Mammary epithelial cell (primary cell): ENCODE measurements around the gene SPHK2.

Experiments
- CTCF ChIP-seq, 2 donors: IDR thresholded peaks in 1 of 2; conservative IDR thresholded peaks in 1 of 2; 2 replicates each; pipeline ENCODE4 v1.5.1; 2011 to 2012; ENCODE audit warnings: inconsistent platforms in 2 of 2, low read length in 2 of 2, mild to moderate bottlenecking in 2 of 2, control low read depth in 1 of 2, low read depth in 1 of 2; ENCODE audit not compliant: insufficient read depth in 1 of 2; ENCODE audit errors: extremely low read depth in 1 of 2
- EZH2 ChIP-seq: IDR thresholded peaks from 2 replicates; pipeline ENCODE4 v1.6.1; 2012; ENCODE audit warnings: low read length, inconsistent platforms, borderline replicate concordance

GRCh38 chr19:48642862-48643261 is 23.6 kb downstream of the SPHK2 start:
- TF ChIP-seq CTCF (conservative IDR thresholded peaks at IDR 0.05 in 1 of 2, IDR thresholded peaks at IDR 0.05 in 1 of 2; ENCODE audit: extremely low read depth in 1 of 2, insufficient read depth in 1 of 2, low read depth in 1 of 2, low read length in 2 of 2): no peak
- TF ChIP-seq EZH2: no peak
